Ishikawa (cell line): ENCODE measurements around the gene SLCO2A1.
A peak's percentile ranks its signal among the peaks of the same experiment; 100 is the strongest.

Experiments used
- CREB1 ChIP-seq: IDR thresholded peaks from 2 replicates; pipeline ENCODE4 v1.6.1; 2012; ENCODE audit warnings: low read depth
- EP300 ChIP-seq: IDR thresholded peaks from 2 replicates; pipeline ENCODE4 v1.6.1; 2012; ENCODE audit warnings: borderline replicate concordance
- FOXM1 ChIP-seq: IDR thresholded peaks from 2 replicates; pipeline ENCODE4 v1.6.1; 2012; ENCODE audit warnings: low read depth, borderline replicate concordance
- RAD21 ChIP-seq: IDR thresholded peaks from 2 replicates; pipeline ENCODE4 v1.6.1; 2012; ENCODE audit warnings: low read depth
- TCF12 ChIP-seq: IDR thresholded peaks from 2 replicates; pipeline ENCODE4 v1.6.1; 2012; ENCODE audit warnings: low read depth
- TEAD4 ChIP-seq: IDR thresholded peaks from 2 replicates; pipeline ENCODE4 v1.6.1; 2012
- YY1 ChIP-seq: IDR thresholded peaks from 2 replicates; pipeline ENCODE4 v1.6.1; 2012; ENCODE audit warnings: low read depth
- TF ChIP-seq, protein P1 (sequence below): IDR thresholded peaks from 2 replicates; pipeline ENCODE4 v1.6.1; 2012
- TF ChIP-seq, protein P2 (sequence below): IDR thresholded peaks from 2 replicates; pipeline ENCODE4 v1.6.1; 2012; ENCODE audit warnings: low read depth, mild to moderate bottlenecking
- TF ChIP-seq, protein P3 (sequence below): IDR thresholded peaks from 2 replicates; pipeline ENCODE4 v1.6.1; 2012

DNA sequence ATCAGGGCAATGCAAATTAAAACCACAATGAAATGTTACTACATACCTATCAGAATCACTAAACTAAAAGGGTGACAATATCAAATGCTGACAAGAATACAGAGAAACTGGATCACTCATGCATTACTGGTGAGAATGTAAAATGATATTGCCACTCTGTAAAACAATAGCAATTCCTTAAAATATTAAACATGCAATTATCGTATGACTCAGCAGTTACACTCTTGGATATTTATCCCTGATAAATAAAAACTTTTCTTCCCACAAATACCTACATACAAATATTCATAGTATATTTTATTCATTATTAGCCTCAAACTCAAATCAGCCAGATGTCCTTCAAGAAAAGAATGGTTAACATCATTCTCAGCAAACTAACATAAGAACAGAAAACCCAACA is 108.1 kb downstream of the SLCO2A1 start:
- no peak for TF ChIP-seq RAD21
- TF ChIP-seq EP300 = 0 out of 2 replicates have a peak, but pooled peaks have one; percentile 4
- TF ChIP-seq FOXM1 = no peak
- TF ChIP-seq, protein P1, sequence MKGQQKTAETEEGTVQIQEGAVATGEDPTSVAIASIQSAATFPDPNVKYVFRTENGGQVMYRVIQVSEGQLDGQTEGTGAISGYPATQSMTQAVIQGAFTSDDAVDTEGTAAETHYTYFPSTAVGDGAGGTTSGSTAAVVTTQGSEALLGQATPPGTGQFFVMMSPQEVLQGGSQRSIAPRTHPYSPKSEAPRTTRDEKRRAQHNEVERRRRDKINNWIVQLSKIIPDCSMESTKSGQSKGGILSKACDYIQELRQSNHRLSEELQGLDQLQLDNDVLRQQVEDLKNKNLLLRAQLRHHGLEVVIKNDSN = no peak
- TF ChIP-seq, protein P2, sequence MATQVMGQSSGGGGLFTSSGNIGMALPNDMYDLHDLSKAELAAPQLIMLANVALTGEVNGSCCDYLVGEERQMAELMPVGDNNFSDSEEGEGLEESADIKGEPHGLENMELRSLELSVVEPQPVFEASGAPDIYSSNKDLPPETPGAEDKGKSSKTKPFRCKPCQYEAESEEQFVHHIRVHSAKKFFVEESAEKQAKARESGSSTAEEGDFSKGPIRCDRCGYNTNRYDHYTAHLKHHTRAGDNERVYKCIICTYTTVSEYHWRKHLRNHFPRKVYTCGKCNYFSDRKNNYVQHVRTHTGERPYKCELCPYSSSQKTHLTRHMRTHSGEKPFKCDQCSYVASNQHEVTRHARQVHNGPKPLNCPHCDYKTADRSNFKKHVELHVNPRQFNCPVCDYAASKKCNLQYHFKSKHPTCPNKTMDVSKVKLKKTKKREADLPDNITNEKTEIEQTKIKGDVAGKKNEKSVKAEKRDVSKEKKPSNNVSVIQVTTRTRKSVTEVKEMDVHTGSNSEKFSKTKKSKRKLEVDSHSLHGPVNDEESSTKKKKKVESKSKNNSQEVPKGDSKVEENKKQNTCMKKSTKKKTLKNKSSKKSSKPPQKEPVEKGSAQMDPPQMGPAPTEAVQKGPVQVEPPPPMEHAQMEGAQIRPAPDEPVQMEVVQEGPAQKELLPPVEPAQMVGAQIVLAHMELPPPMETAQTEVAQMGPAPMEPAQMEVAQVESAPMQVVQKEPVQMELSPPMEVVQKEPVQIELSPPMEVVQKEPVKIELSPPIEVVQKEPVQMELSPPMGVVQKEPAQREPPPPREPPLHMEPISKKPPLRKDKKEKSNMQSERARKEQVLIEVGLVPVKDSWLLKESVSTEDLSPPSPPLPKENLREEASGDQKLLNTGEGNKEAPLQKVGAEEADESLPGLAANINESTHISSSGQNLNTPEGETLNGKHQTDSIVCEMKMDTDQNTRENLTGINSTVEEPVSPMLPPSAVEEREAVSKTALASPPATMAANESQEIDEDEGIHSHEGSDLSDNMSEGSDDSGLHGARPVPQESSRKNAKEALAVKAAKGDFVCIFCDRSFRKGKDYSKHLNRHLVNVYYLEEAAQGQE = no peak
- no peak for TF ChIP-seq CREB1
- TF ChIP-seq TCF12 = no peak
- TF ChIP-seq YY1 = no peak
- TF ChIP-seq TEAD4 = peak; percentile 31; the same call in 1 of the 2 replicates
- TF ChIP-seq, protein P3, sequence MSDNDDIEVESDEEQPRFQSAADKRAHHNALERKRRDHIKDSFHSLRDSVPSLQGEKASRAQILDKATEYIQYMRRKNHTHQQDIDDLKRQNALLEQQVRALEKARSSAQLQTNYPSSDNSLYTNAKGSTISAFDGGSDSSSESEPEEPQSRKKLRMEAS = no peak
